ENCODE data around the gene ALCAM. TPM values are rescaled to one million over a fixed set of nuclear protein-coding genes. Genes with fewer than 3 reads are reported as not detected.
A peak's percentile ranks its signal among the peaks of the same experiment; 100 is the strongest.

Gene ALCAM
- total and polyA plus RNA-seq, 2 donors (not counting 1 experiment from before 2014, with no cell fraction given): 6.2 to 23.8 TPM

DNA sequence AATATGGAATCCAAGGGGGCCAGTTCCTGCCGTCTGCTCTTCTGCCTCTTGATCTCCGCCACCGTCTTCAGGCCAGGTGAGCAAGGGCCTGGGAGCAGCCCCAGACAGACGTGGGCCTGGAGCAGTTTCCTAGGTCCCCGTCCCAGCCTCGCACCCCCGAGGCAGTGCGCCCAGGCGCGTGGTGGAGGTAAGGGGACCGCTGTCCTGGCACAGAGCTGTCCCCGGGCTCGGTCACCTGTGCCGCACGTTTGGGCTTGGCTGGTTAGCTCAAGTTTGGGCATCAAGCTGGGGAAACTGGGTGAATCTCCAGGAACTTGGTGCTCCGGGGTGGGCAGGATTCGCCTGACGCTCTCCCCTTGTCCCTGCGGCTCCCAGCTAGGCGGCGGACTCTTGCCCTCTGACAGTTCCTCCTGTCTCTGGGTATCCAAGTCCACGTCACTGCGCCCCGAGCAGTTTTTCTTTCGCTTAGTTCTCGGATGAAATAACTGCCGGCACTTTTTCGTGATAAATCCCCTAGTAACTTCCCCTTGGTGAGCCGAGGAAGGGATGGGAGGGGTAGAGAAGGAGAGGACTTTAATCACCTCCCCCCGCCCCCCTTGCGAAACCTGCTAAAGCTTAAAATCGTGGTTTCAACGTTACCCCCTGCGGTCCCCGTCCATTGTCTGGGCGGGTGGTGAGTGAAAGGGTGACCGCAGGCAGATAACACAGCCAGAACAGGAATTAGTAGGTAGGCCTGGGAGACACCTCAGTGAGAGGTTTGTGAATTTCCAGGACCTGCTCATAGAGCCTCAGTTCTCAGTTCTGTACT, 901 bp downstream of the ALCAM start:
- Mint-ChIP-seq H3K9me3 (ENCODE audit: insufficient read depth) (no peaks in the 10 kb centered on the region), H3K4me1 (peaks cover 33% of the 10 kb centered on the region), H3K27me3 (no peaks in the 10 kb centered on the region), H3K4me3 (peak overlapping the region; percentile 99), H3K27ac (peak overlapping the region; percentile 100)
- Histone ChIP-seq H3K9me3 (ENCODE audit: control extremely low read depth in 1 of 3, control insufficient read depth in 2 of 3, insufficient read depth in 1 of 3, low read length in 2 of 3) (no peaks in the 10 kb centered on the region), H3K27me3 (replicated peaks in 1 of 4; ENCODE audit: control extremely low read depth in 1 of 4, control insufficient read depth in 3 of 4, insufficient read depth in 4 of 4, low read length in 3 of 4) (peaks cover 0 to 5% (median 0%) of the 10 kb centered on the region in 4 experiments), H3K4me2 (replicated peaks; ENCODE audit: low read depth, low read length, poor library complexity, severe bottlenecking) (peak overlapping the region; percentile 90), H3K9ac (ENCODE audit: low read length) (peak overlapping the region; percentile 95), H3K36me3 (replicated peaks in 1 of 2; ENCODE audit: control extremely low read depth in 1 of 2, control insufficient read depth in 1 of 2, extremely low read depth in 1 of 2, insufficient read depth in 2 of 2, low read length in 1 of 2) (no peaks in the 10 kb centered on the region), H2AFZ (ENCODE audit: insufficient read depth, low read depth, low read length, poor library complexity, severe bottlenecking) (peak overlapping the region; percentile 85), H3K4me3 (ENCODE audit: control extremely low read depth in 1 of 5, extremely low read depth in 1 of 5, insufficient read depth in 1 of 5, low read depth in 2 of 5, low read length in 4 of 5) (peak overlapping the region; percentile 78 to 91 (median 88)), H3K79me2 (ENCODE audit: control insufficient read depth, insufficient read depth, low read length) (peaks cover 18% of the 10 kb centered on the region), H3K27ac (ENCODE audit: low read length in 2 of 2) (peak overlapping the region; percentile 98), H3K4me1 (ENCODE audit: control insufficient read depth in 2 of 2, insufficient read depth in 2 of 2, low read length in 2 of 2) (peaks cover 14 to 17% of the 10 kb centered on the region in 2 donors), H4K20me1 (ENCODE audit: control insufficient read depth, insufficient read depth, low read length, poor library complexity, severe bottlenecking) (no peaks in the 10 kb centered on the region)
- ChIA-PET POLR2A (interaction anchor here (1.2 kb wide), 1 partner anchor 650 kb away, joined by 3 read pairs; no protein-coding TSS in a partner anchor), CTCF (interaction anchor here (1.3 to 4.0 kb wide), 3 partner anchors 12 to 1265 kb away, joined by 6 to 21 read pairs (median 7); no protein-coding TSS in a partner anchor)
- TF ChIP-seq EZH2 (IDR thresholded peaks at IDR 0.05; ENCODE audit: borderline replicate concordance, insufficient read depth, low read depth, low read length, poor library complexity, severe bottlenecking): no peak
- TF ChIP-seq, protein P1, sequence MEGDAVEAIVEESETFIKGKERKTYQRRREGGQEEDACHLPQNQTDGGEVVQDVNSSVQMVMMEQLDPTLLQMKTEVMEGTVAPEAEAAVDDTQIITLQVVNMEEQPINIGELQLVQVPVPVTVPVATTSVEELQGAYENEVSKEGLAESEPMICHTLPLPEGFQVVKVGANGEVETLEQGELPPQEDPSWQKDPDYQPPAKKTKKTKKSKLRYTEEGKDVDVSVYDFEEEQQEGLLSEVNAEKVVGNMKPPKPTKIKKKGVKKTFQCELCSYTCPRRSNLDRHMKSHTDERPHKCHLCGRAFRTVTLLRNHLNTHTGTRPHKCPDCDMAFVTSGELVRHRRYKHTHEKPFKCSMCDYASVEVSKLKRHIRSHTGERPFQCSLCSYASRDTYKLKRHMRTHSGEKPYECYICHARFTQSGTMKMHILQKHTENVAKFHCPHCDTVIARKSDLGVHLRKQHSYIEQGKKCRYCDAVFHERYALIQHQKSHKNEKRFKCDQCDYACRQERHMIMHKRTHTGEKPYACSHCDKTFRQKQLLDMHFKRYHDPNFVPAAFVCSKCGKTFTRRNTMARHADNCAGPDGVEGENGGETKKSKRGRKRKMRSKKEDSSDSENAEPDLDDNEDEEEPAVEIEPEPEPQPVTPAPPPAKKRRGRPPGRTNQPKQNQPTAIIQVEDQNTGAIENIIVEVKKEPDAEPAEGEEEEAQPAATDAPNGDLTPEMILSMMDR (IDR thresholded peaks at IDR 0.05): peak; percentile 1
- DNase-seq (peak; percentile 91), ATAC-seq (ENCODE audit: low read depth) (peak; percentile 5)
- 2% methylated on average over 26 of the region's 37 CpGs for WGBS (ENCODE audit: insufficient coverage)
- intact Hi-C loops (cut with micrococcal nuclease): loop anchor here (2.0 to 10.0 kb wide), 6 partner anchors 19 to 887 kb away; partner anchors contain the start of gene CBLB

Measured in B cell (primary cell).